NCI-H2107 treated with DMSO at 0.1 percent for 48 hours (cell line): ENCODE results near the gene SKIDA1.

Experiments
- DNase-seq: peaks from one replicate; lab custom pipeline; 2025; ENCODE audit not compliant: unreplicated experiment; lab: John Stamatoyannopoulos, UW

The SKIDA1 gene

DNA sequence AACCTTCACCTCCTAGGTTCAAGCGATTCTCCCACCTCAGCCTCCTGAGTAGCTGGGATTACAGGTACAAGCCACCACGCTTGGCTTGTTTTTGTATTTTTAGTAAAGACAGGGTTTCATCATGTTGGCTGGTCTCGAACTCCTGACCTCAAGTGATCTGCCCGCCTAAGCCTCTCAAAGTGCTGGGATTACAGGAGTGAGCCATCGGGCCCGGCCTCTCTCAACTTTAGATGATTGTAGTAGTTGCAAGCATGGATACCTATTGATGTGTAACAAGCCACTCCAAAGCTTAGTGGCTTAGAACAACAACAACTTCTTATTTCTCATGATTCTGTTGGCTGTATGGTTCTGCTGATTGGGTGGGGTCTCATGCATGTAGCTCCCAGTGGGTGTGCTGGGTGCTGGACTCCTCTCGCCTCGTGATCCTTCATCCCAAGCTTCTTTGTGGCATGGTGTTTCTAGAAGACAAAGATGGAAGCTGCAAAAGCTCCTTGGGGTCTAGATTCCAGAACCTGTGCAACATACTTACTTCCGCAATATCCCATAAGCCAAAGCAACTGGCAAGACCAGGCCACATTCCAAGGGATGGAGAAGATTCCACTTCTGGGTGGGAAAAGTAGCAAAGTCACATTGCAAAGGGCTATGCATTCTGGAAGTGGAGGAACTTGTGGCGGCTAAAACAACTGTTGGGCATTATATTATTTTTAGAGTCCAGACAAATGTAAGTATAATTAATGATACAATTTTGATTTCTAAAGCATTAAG lies 37.9 kb downstream of the SKIDA1 start:
- DNase-seq = no peak

DNA sequence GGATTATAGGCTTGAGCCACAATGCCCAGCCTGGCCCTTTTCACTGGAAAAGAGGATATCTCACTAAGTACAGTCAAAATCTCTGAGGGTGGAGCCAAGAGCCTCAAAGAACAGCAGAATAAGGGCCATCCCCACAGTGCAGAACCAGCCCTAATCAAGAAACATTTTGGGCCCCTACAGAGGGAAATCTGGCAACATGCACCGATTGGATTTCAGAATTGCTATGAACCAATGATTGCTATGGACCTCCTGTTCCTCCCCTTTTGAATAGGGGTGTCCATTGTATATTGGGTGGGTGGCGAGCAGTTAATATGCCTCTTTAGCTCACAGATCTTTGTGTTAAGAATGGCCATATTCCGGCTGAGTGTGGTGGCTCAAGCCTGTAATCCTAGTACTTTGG lies 42.7 kb downstream of the SKIDA1 start:
- DNase-seq = no peak

DNA sequence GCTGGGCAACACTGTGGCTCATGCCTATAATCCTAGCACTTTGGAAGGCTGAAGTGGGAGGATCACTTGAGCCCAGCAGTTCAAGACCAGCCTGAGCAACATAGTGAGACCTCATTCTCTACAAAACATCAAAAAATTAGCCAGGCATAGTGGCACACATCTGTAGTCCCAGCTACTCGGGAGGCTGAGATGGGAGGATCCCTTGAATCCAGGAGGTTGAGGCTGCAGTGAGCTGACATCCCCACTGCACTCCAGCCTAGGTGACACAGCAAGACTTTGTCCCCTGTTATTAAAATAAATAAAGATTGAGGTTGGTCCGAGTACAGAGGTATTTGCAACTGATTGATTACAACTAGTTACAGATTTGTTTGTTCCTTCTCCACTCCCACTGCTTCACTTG lies 44.1 kb downstream of the SKIDA1 start:
- DNase-seq = no peak

DNA sequence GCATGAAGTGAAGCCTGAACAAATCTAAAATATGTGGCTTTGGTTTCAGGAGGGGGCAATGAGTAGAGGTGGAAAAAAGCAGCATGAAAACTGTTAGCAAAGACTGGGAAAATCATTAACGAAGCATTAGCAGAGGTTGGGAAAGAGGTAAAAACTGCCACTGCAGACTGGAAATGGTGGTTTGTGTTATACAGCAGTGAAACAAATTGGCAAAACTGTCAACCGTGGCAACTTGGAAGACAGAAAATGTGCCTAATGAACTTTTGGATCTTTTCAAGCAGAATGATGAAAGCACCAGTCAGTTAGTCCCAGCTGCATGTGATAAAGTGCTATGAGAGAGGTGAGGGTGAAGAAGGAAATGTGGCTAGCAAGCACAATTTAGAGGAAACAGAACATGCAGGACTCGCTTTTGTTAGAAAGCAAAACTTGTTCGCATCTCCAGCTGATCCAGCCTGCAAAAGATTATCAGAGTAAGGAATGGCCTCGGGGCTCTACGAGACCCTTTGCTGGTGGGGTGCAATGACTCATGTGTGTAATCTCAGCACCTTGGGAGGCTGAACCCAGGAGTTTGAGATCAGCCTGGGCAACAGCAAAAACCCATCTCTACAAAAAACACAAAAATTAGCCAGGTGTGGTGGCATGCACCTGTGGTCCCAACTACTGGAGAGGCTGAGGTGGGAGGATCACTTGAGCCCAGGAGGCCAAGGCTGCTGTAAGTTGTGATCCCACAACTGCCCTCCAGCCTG lies 45.7 kb downstream of the SKIDA1 start:
- DNase-seq = no peak

DNA sequence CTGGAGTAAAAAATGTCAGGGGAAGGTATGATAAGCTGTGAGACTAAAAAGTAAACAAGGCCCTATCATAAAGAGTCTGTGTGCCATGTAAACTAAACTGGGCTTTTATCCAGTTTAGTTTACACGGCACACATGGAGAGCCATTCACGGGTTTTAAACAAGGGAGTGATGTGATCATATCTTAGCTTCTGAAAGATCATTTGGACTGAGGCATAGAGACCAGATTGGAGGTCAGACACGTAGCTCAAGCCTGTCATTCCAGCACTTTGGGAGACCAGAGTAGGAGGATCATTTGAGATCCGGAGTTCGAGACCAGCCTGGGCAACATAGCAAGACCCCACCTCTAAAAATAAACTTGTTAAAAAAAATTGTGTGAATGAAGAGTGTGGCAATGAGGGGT lies 50.1 kb downstream of the SKIDA1 start:
- DNase-seq = no peak

DNA sequence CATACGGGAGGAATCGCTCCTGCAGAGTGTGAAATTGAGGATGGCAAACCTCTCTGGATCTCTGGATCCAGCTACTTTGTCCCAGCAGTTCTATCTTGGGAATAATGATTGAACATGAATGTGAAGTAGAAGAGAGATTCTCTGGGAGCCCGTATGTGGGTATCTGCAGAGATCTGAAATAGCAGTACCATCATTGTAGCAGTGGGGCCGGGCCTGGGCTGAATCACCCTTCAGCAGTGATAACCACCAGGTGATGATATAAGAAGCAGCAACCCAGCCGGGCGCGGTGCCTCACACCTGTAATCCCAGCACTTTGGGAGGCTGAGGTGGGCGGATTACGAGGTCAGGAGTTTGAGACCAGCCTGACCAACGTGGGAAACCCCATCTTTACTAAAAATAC lies 51.9 kb downstream of the SKIDA1 start:
- DNase-seq = no peak

DNA sequence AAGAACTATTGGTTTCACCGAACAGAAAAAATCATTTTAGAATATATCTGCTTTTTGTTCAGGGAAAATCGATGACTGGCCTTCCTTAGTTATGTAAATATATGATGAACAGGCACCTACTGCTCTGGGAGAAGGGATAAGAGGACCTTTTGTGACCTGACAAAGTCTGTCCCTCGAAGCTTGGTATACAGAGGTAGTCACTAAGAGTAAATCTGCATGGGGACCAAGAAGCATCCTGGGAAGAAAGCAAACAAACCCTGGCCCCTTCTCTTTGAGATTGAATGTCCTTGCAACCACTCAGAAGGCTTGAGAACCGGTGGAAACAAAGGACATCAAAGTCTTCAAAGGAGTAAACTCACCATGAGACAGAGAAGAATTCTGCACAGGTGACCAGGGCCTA lies 52.3 kb downstream of the SKIDA1 start:
- no peak for DNase-seq

DNA sequence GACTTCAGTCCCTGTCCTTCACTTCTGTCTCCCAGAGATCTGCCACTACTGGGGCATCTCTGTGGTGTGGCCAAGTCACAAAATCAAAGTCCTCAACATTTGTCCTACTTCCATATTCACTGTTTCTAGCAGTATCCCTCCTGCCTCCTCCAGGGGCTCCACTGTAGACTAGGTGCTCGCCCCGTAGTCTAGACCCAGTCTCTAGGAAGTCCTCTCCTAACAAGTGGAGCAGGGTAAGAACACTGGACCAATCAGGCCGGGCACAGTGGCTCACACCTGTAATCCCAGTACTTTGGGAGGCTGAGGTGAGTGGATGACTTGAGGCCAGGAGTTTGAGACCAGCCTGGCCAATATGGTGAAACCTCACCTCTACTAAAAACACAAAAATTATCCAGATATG lies 57.4 kb downstream of the SKIDA1 start:
- no peak for DNase-seq

DNA sequence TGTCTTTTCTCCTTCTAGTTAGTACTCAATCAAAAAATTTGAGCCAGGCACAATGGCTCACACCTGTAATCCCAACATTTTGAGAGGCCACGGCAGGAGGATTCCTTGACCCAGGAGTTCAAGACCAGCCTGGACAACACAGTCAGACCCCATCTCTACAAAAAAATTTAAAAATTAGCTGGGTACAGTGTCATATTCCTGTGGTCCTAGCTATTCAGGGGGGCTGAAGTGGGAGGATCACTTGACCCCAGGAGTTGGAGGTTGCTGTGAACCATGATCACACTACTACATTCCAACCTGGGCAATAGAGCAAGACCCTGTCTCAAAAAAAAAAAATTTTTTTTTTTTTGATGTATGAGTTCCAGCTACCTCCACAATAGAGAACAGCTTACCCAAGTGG lies 57.8 kb downstream of the SKIDA1 start:
- DNase-seq = no peak

DNA sequence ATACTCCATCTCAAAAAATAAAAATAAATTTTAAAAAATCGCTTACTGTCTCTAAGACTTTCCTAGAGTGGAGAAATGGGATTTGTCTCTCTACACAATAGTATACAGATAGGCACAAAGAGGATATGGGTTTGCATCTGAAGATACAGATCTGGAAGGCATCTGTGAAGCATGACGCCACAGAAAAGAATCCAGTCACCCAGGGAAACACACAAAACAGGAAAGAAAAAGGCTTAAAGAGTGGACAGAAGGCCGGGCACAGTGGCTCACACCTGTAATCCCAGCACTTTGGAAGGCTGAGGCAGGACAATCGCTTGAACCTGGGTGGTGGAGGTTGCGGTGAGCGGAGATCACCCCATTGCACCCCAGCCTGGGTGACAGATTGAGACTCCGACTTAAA lies 61.3 kb downstream of the SKIDA1 start:
- DNase-seq = no peak
